EL (cell line): Measurements from ENCODE around the gene ADAMTS17.

Experiments
- DNase-seq: peaks from one replicate; pipeline ENCODE4 v3.0.0-alpha.2; 2016

The ADAMTS17 gene

DNA sequence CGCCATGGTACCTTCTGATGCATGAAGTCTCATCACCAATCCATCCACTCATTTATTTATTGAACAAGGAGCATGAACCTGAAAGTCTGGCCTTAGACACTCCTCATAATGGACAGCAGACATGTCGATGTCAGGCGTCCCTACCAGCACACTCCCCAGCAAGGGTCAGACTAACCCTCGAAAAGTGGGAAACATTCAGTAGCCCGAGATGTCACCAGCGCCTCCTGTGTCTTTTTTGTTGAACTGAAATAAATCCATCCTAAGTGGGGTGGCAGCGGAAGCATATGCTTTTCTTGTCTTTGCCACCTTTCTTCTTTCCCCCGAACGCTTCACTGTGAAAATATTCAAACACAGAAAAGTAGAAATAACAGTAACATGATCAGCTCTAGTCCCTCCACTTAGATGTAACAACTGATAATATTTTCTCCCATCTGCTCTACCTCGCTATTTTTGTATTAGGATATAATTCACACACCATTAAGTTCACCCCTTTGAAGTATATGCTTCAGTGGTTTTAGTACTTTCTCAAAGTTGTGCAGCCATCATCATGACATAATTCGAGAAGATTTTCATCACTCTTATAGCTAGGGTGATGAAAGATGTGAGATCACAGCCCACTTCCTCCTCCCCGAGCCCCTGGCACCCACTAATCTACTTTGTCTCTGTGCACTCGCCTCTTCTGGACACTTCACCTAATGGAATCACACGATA is 121.6 kb downstream of the ADAMTS17 start:
- DNase-seq, result no peak

DNA sequence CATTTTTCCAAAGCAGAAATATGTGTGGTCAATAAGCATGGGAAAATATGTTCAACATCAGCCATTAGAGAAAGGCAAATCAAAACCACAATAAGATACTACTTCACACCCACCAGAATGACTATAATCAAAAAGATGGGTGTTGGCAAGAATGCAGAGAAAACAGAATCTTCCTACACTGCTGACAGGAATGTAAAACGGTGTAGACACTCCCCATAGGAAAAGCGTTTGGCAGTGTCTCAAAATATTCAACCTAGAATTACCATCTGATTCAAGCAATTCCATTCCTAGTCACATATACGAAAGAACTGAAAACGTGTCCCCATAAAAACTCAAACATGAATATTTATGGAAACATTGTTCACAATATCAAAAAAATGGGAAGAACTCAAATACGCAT is 123.3 kb downstream of the ADAMTS17 start:
- no peak for DNase-seq

DNA sequence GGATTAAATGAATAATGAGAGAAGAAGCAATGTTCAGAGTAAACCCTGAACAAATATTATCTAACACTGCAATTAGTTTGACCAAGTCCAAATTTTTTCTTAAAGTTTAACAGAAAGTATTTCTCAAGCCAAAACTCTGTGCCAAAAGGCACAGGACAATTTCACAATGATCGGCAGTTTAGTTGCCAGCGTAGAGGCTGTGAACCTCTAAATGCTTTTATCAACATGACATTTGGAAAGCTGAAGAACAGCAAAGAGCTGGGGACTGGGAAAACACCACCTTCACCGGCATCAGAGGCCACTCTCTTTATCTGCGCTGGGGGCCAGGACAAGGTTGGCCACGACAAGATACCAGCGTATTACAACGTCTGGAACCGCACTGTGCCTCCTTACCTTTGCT is 125.6 kb downstream of the ADAMTS17 start:
- DNase-seq, result no peak

DNA sequence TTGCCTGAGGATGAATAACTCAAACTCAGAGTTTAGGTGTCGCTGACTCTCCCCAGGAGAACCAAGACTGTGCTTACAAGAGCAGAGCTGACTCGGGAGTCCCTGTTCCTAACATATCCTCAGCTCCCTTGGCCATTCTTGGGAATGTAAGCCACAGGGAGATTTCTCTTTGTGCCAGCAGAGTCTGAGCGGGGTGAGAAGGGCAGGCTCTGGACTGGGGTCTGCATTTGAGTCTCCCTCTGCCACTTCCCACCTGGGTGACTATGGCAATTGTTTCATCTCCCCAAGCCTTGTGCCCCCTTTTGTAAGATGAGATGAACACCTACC is 126.0 kb downstream of the ADAMTS17 start:
- DNase-seq, result no peak

DNA sequence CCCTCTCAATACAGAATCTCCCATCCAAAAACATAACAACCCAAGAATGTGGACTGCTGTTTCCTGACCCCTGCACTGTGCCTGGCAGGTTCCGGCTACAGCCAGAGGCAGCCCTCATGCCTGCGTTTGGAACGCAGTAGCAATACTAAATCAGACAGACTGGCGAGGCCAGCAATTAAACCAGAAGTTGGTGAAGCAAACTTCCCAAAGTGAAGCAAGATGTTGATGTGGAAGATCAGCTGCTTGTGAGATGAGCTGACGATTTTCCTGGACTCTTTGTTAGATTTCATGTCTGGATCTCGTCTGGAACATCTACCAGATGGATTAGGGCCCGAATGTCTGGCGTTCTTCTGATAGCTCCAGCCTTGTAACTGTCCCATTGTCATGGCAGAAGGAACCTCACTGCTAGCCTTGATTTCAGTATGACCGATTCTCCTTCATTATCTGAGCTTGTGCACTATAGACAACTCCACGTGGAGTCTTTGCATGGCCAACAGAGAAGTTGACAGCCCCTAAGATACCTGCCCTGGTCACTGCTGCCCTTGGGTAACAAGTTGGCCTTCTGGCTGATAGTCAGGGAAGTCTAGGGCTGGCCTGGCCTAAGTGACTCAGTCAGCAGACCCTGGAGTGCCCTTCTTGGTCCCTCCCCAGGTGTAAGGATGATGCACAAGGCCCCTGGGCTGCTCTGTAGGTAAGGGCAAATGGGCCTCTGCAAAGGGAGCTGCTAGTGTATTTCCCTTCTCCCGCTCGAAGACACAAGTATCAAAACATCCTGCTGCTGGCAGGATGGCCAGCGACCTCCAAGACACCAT is 126.5 kb downstream of the ADAMTS17 start:
- DNase-seq, result no peak

DNA sequence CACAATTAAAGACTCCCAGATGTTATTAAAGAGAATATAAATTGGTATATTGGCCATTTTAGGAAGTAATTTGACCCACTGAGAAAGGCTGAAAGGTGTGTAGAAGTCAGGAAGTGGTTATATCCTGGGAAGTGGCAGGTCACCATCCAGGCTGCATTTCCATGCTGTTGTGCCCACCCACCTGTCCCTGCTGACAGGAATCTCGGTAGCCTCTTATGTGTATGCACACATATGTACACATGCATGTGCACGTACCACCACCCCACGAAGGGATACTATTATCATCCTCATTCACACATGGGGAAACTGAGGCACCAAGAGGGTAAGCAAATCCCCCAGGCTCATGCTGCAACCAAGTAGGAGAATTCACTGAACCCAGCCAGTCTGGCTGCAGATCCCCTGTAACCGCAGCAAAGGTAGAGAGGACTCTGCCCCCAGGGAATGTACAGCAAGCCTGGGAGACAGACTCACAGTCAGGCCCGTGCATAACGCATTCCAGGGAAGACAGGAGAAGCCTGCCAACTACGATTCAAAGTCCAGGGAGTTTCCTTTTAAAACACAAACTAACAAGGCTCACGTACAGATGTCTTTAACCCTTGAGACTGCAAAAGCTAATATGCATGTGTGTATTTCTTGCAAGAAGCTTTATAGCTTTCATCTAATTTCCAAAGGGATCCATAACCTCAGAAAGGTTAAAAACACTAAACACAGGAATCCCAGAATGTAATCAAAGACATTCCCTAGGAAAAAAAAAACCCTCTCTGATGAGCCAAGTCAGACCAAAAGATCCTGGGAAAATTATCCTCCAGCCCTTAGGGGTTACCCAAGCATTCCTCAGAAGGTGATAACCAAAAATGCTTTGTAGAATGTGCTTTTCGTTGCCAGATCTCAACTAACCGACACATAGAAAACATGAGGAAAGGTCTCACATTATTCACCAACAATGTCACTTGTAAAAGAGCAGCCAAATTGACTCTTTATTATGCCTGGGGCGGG is 129.6 kb downstream of the ADAMTS17 start:
- no peak for DNase-seq

DNA sequence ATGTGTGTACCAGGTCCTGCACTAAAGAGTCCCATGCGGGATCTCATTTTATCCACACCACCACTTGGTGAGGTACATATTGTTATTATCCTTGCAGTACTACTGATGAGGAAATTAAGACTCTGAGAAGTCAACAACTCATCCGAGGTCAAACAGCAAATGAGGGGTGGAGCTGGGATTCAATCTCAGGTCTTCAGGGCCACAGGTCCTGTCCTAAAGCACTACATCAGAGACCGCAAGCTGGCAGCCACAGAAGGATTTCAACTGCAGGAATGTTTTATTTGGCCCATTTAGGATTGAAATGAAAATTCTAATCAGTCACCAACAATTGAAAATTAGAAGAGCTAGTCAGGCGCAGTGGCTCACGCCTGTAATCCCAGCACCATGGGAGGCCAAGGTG is 131.4 kb downstream of the ADAMTS17 start:
- no peak for DNase-seq

DNA sequence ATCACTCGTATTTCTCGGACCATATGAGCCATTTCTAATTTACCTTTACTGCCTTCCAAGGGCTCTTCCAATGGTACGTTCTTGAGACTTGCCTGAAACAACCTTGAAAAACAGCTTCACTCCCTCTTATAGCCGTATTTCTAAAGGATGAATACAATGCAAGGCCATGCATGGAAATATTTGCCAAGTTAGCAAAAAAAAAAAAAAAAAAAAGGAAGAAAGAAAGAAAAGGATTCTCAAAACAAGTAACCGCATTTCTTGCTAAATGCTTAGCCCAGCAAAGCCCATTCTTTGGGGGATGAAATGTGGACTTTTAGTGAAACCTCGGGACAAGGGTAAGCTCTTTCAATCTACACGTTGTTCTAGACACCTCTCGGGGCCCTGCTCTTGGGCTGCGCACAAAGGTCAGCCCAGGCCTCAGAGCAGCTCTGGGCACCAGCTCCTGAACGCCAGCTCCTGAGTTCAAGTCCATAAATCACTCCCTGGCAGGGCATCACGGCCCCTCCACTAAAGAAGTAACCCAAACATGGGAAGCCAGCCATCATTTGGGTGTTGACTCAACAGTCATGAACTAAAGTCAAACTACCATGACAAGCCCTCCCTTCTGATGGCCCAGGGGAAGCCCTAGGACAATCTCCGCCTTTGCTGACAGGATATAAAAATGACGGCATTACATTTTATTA is 132.7 kb downstream of the ADAMTS17 start:
- no peak for DNase-seq

DNA sequence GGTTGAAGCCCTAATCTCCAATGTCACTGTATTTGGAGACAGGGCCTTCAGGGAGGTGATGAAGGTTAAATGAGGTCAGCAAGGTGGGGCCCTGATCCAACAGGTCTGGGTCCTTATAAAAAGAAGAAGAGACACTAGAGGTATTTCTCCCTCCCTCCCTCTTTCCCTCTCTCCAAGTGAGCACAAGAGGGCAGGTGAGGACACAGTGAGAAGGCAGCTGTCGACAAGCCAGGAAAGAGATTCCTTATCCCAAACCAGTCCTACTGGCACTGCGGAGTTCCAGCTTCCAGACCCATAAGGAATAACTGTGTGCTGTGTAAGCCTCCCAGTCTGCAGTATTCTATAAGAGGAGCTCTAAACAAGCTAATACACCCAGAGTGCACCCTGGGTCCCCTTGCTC is 134.7 kb downstream of the ADAMTS17 start:
- no peak for DNase-seq

DNA sequence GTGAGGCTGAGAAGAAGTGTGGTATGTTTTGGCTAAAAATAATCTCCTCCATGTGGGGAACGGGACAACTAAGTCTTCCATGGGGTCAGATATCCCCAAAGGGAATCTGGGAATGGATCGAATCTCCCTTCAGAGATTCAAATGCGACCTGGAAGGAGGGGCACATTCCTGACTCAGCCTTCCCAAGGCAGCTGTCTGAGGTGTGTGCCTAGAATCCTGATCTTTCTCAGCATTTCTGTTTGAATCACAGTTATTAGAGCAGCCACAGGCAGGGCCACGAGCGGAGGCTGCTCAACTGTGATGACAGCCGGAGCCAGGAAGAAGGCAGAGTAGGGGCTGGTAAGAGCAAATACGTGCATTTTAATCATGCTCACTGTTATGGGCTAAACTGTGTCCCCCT is 135.1 kb downstream of the ADAMTS17 start:
- no peak for DNase-seq

DNA sequence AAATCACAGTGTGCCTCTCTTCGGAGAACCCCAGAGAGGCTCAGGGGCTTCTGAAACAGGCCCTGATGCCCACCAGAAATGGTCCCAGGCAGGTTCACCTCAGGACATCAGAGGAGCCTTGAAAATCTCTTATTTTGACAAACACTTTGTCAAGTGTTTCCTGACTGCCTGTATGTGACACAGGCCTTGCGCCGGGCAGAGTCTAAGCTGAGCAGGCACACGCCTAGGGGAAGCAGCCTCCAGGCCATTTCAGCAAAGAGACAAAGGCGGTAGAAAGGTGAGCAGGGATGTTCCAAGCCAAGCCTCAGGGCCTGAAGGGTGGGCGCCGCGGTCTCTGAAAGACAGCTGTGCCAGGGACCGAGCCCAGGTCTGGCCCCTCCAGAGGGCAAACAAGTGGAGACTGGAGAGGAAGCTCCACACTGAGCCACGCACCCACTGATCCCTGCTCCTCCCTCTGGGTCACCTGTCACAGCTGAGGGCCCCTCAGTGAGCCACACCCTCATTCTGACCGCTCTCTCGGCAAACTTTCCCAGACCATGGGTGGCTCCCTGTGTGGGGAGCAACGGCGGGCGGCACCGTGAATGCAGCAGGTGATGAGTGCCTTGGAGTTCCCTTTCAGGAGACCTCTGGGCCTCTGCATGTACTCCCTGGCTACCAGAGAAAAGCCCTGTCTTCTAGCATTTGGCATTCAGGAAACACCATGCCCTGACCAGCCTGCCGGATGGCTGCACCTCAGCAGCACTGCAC is 136.1 kb downstream of the ADAMTS17 start:
- DNase-seq, result no peak

DNA sequence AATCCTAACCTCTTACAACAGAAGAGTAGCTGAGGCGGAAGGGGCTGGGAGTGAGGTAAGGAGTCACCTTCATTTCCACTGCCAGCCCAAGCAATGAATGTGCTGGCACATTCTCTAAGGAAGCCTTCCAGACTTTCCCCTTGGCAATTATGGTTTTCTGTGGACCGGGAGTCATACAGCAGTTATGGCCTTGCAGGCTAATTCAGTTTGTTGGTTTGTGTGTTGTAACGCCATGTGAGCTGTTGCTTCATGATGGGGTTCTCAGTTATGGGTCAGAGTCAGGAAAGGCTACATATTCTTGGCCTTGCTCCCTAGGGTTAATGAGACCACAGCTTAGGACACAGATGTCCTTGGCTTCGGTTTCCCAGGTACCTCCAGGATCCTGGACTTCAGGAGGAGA is 137.0 kb downstream of the ADAMTS17 start:
- DNase-seq, result no peak

DNA sequence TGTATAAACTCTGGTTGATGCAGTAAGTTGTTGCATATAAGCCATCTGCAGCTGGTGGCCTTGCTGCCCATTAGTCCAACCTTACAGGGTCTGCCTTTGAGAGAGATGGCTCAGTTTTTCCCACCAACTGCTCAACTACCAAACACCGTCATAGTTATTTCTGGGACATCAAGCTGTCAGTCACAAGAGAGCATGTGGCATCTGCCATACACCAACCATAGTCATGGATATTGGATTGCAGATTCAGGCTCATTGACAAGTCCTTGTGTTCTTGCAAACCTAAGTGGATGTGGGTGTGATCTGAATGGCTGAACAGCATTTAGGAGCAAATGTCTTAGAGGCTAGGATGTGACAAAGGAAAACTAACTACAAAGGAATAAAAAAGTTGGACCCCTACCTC is 137.6 kb downstream of the ADAMTS17 start:
- no peak for DNase-seq

DNA sequence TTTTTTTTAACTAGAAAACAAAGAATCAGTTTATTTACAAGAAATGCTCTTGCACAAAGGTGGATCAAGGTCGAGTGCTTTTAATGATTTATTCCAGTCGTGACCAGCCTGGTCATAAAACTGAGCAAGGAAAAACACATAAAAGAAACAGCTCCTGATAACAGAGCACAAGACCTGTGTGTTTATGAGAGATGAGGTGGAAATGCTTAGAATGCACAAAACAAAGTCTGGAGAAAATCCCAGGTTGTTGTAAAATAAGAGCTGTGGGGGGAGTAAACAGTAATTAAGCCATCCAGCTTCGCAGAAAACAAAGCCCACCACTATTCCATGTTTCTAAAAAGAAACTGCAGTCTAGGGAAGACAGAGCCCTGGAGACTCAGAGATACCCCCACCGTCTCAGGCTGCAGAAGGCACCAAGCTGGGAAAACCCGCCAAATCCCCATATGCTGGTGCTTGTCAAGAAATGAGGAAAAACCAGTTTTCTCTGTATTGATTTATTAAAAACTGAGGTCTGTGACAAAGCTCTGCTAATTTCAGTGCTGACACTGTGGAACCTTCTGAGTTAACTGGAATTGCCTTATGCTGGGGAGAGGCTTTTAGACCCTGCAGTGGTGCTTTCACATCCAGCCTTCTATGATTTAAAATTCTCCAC is 139.3 kb downstream of the ADAMTS17 start:
- DNase-seq, result no peak

DNA sequence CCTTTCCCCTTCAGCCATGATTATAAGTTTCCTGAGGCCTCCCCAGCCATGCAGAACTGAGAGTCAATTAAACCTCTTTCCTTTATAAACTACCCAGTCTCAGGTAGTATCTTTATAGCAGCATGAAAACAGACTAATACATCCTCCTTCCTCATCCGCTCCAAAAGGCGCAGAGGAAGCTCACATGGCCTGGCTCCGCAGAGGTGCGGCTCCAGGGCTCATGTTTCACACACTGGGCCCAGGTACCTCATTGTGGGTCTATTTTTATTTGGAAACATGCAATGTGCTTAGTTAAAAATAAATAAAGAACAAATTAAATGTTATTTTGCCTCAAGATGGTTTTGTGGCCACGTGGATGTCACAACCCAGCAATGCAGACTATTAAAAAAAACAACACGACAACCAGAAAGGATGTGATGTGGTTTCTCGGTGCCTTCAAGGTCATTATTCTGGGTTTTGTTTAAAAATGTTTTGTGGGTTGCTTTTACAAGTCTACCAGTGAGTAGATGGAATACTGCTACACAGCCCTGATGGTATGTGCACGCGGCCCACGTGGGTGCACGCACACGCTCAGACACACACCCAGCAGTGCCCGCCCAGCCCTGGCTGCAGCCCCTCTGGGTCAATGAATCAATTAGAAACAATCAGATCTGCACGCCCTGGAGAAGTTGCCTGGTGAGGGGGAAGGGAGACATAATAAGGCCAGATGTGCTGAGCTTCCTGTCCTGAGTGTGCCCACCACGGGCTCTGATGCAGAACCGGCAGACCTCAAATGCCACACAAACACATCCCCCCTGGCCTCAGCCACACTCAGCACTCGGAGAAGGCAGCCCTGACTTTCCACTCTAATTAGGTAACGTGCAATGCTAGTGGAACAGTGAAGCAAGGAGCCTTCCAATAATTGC is 140.1 kb downstream of the ADAMTS17 start:
- no peak for DNase-seq

DNA sequence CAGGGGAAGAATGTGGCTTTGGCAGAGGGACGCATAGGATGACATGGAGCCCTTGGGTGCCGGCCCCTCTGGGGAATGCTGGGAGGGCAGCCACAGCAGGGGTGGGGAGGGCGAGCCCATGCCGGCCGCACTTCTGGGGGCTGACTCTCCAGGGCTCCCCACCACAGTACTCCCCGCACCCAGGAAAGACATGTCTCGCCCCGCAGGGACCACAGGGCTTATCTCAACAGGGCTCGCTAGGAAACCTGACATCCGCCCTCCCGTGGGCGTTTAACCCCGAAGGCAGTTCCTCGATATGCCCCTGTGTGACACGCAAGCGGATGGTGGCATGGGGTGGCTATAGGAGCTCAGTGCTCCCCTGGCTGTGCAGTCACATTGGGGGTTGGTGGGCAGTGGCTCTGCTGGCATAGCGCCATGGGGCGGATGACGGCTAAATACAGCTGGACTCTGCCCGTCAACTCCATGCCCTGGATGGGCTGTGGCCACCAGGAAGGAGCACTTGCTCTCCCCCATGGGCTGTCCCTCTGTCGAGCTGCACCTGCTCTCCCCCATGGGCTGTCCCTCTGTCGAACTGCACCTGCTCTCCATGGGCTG is 141.4 kb downstream of the ADAMTS17 start:
- no peak for DNase-seq

DNA sequence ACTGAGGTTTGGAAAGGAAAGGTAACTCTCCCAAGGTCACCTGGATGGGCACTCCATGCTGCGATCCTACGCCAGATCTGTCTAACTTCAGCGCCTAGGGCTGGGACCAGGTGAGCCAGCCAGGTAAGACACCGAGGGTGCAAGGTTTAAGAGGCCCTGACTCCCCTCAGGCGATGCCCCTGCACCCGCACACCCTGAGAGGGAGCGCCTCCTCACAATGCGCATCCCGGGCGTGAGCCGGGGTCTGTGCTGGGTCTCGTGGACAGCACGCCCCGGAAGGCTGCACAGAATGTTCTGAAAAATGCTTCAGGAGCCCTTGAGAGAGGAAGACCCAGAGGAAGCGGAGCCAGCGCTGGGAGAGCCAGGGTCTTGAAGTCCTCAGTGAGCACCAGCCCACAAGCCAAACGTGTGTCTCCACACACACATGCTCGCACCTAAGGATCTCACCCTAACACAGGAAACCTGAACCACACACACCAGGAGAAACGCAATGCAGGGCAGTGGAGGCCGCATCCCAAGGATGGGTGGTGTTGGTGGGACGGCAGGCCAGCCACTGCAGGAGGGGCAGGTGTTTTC is 142.0 kb downstream of the ADAMTS17 start:
- no peak for DNase-seq

DNA sequence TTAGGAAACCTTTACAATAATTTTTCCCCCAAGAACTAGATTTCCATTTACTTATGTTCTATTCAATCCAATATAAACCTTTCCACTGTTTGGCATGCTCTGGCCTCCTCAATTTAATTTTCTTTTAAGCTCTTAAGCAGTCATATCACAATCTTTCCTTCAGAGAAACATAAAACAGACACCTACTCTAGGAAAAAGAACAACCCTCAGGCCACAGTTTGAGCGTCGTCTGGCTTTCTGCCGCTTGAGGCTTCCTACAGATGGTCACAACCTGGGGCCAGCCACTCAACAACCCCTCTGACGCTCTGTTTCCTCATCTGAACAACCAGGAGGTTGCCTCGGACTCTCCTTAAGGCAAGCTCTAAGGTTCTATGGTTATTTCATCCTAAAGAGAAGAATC is 143.3 kb downstream of the ADAMTS17 start:
- DNase-seq, result no peak

DNA sequence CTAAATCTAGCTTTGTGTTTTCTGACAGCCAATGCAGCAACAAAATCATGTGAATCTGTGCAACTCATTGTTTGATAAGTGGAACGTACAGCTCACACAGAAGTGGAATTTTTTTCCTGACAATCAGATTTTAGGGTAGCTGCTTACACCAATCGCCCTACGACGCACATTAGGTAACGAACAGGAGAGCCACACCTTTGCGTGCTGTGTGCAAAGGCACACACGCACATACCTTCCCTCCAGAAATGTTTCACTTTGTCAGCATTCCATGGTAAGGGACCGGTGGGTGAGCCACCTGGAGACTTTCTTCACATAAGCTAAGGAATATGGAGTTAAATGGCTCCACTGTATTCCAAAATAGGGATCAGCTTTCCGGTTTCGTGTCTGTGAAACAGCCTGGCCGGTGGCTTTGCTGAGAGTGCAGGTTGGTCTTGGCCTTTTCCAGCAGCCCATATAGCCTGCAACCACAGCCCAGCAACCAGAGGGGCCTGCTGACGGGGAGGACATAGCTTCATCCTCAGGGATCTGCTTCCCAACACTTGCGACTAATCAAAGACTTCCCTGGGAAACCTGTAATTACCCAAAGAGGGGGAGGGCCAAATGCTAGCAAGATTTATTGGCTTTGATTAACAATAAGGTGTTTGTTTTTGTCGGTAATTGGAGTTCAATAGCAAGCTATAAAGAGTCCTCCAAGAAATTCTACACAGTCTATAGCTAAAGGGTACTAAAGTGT is 145.3 kb downstream of the ADAMTS17 start:
- no peak for DNase-seq
